Astrocyte of the hippocampus (primary cell): Measurements from ENCODE around the gene HM13.
"Not testable (repeated sequence)": the region's sequence is repeated elsewhere in the genome, so short reads cannot be mapped to it uniquely, and the experiment has no call there.

Experiments
- DNase-seq: peaks from one replicate; pipeline ENCODE4 v3.0.0; 2011; ENCODE audit warnings: low read depth, low spot score

Gene HM13

GRCh38 chr20:31606804-31607639 is 92.8 kb downstream of the HM13 start:
- DNase-seq: peak; percentile 78

- DNase-seq: no peak
Observed at GRCh38 chr20:31607640-31608250, 93.5 kb downstream of the HM13 start.

- DNase-seq: peak; percentile 92
Observed at GRCh38 chr20:31608251-31608945, 94.2 kb downstream of the HM13 start.

GRCh38 chr20:31612271-31612640 is 98.0 kb downstream of the HM13 start:
- DNase-seq: not testable (repeated sequence)

DNA sequence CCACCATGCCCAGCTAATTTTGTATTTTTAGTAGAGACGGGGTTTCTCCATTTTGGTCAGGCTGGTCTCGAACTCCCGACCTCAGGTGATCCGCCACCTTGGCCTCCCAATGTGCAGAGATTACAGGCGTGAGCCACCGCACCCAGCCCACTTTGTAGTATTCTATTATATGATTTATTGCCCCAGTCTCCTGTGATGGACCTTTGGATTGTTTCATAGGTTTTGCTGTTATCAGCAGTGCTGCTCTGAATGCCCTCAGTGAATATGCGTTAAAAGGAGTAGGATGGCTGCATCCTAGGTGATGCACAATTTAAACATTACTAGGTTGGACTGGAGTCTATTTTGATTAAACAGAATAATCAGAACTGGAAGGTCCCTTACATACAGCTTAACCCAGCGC is 101.2 kb downstream of the HM13 start:
- no peak for DNase-seq

DNA sequence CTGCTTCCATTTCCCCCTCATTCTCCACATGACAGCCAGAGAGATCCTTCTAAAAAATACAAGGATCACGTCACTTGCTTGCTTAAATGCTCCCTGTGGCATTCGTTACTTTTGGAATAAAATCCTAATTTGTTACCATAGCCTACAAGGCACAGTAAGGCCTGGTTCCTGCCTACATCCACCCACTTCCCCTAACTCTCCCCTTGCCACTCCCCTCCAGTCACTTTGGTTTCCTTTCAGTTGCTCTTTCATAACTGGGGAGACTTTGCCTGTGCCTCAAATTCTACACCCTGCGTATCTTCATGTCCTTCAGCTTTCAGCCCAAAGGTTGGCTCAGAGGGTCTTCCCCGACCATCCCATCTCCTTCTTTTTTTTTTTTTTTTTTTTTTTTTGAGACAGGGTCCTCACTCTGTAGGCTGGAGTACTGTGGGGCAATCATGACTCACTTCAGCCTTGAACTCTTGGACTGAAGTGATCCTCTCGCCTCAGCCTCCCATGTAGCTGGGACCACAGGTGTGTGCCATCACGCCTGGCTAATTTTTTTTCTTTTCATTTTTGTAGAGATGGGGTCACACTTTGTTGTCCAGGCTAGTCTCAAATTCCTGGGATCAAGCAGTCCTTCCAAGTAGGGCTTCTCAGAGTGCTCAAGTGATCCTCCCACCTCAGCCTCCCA is 103.3 kb downstream of the HM13 start:
- DNase-seq: no peak
